SU-DHL-6 (cell line): Measurements from ENCODE around the gene EXOC1L.

Experiments used
- CTCF ChIP-seq: fragments of 200-600 bp; sonication (generic); IDR thresholded peaks from one replicate; pipeline ENCODE4 v1.5.1; 2017; ENCODE audit warnings: antibody characterized with exemption, mild to moderate bottlenecking, low read length, moderate library complexity; ENCODE audit not compliant: insufficient read depth, poor library complexity, severe bottlenecking
- EZH2phosphoT487 ChIP-seq: fragments of 200-600 bp; sonication (generic), shearing (Covaris generic); conservative IDR thresholded peaks from 2 replicates; pipeline ENCODE4 v1.6.1; 2018; ENCODE audit warnings: mild to moderate bottlenecking, antibody characterized with exemption, low read length, moderate library complexity, mixed read lengths

GRCh38 chr4:55866290-55866907 is 46.8 kb downstream of the EXOC1L start:
- TF ChIP-seq CTCF (no peak), EZH2phosphoT487 (no peak)
